ENCODE results near the gene ZNF155. TPM values are rescaled to one million over a fixed set of nuclear protein-coding genes. Genes with fewer than 3 reads are reported as not detected.
A peak's percentile ranks its signal among the peaks of the same experiment; 100 is the strongest.

The ZNF155 gene
- total and polyA plus RNA-seq, 2 donors (not counting 3 experiments of a cell fraction or from before 2014, with no cell fraction given): 2.0 to 5.9 TPM

DNA sequence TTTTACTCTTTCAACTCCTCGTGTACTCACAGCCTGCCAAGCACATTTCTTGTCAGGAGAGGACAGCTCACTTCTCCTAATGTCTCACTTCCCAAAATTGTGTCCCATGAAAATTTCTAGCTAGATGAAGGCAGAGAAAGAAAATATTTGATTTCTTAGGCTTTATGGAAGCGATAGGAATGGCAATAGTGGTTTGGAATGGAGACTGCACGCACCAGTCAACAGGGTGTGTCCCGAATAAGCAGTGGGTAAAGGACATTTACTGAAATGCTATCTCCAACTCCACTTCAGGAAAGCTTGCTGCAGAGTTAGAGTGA lies 40.9 kb downstream of the ZNF155 start:
- H3K9ac ChIP-seq (replicated peaks; ENCODE audit: extremely low read depth, insufficient read depth, low read length): no peak overlapping the region
- CTCF ChIA-PET: no interaction called here
- intact Hi-C loops (cut with micrococcal nuclease): loop anchor here (1.0 to 2.0 kb wide), 4 partner anchors 23 to 88 kb away; partner anchors contain the start of genes ZNF221, ZNF225 and ZNF230

DNA sequence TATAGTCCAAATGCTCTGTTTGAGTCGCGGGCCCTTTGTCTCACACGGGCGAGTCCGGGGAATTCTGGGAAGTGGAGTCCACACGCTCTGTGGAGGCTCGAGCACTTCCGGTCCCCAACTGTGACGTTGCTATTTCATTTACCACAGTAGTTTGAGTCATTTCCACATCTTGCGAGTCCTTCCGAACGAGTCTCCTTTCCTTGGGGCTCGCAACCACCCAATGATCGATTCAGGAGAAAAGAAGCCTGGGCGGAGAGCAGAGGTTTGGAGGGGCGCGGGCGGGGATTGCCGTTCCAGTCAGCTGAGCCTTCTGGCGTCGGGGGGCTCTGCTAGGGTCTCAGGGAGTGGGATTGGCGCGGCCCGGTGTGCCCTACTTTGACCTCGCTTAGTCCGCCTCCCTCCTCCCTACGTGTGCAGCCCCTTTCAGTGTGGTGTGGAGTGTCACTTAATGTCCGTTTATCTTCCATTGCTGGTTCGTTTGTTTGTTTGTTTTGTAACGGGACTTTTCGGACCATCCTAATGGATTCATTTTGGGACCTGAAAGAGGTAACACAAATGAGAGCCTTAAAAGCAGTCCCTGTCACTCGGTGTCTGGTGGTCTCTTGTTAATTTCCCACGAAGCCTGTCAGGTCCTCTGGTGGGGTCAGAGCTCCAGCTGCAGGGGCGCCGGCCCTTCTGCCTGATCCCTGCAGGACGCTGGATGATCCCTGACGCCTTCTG lies 41.4 kb downstream of the ZNF155 start, which contains the start of gene ZNF222:
TSS of gene ZNF222 (plus strand) at position 163 of the 720 bp plus-strand sequence. CDS start at position 221, 58 bp downstream.
- no peaks in the 10 kb centered on the region for H4K20me1 ChIP-seq (replicated peaks; ENCODE audit: control insufficient read depth, extremely low read depth, insufficient read depth, low read length)
- dilution Hi-C loops (cut with MboI; ENCODE audit: extremely low pct_ligation_motif_present, low sequenced_read_pairs) (no loop called here), intact Hi-C loops (cut with micrococcal nuclease) (loop anchor here (1.0 to 2.0 kb wide), 4 partner anchors 23 to 88 kb away; partner anchors contain the start of genes ZNF221, ZNF225 and ZNF230)
- BruUV-seq (replicated peaks): TSS peak; percentile 70
- H3K4me1 ChIP-seq (ENCODE audit: control insufficient read depth, extremely low read depth, insufficient read depth, low read length): no peaks in the 10 kb centered on the region
- H3K36me3 ChIP-seq (ENCODE audit: control insufficient read depth in 2 of 2, extremely low read depth in 1 of 2, insufficient read depth in 2 of 2, low read length in 2 of 2): peaks cover 6 to 11% of the 10 kb centered on the region in 2 experiments
- ChIA-PET POLR2A (interaction anchor here (0.6 kb wide), 1 partner anchor 143 kb away, joined by 12 read pairs; no protein-coding TSS in a partner anchor), CTCF (no interaction called here)
- H3K9ac ChIP-seq (replicated peaks; ENCODE audit: extremely low read depth, insufficient read depth, low read length): peak within 1 kb of the TSS; percentile 81
- DNase-seq (ENCODE audit: low read depth, low spot score) (peak; percentile 88), FAIRE-seq (peak; percentile 85)
- H3K4me3 ChIP-seq (replicated peaks in 1 of 3; ENCODE audit: insufficient read depth in 1 of 3, low read depth in 1 of 3, low read length in 3 of 3): peak within 1 kb of the TSS; percentile 76 to 91 (median 88)
- peaks cover 2 to 3% of the 10 kb centered on the region in 2 experiments for H3K27me3 ChIP-seq (ENCODE audit: control insufficient read depth in 2 of 2, insufficient read depth in 2 of 2, low read length in 2 of 2)
- H3K27ac ChIP-seq (ENCODE audit: insufficient read depth, low read depth, low read length): peak within 1 kb of the TSS; percentile 70
- H3K79me2 ChIP-seq (ENCODE audit: control insufficient read depth, insufficient read depth, low read length): no peaks in the 10 kb centered on the region
- no peaks in the 10 kb centered on the region for H3K9me3 ChIP-seq (replicated peaks; ENCODE audit: control insufficient read depth, insufficient read depth, low read length)
- no peaks in the 10 kb centered on the region for H3K9me1 ChIP-seq (replicated peaks; ENCODE audit: control insufficient read depth, extremely low read depth, insufficient read depth, low read length)
- peak within 1 kb of the TSS; percentile 93 for H3K4me2 ChIP-seq (ENCODE audit: insufficient read depth, low read length)
- H2AFZ ChIP-seq (ENCODE audit: low read depth, low read length): peak within 1 kb of the TSS; percentile 99
- peak; percentile 43 for TF ChIP-seq FOS (IDR thresholded peaks at IDR 0.05; ENCODE audit: borderline replicate concordance, insufficient read depth, low read length)
- TF ChIP-seq EZH2 (IDR thresholded peaks at IDR 0.05; ENCODE audit: borderline replicate concordance, low read depth, low read length, severe bottlenecking): no peak
- TF ChIP-seq POLR2A (IDR thresholded peaks at IDR 0.05; ENCODE audit: low read depth, low read length): peak; percentile 61

More for the DNA sequence above, 40.9 kb downstream of the ZNF155 start:
- Histone ChIP-seq H3K27ac (ENCODE audit: insufficient read depth, low read depth, low read length) (no peak overlapping the region), H3K4me1 (ENCODE audit: control insufficient read depth, extremely low read depth, insufficient read depth, low read length) (no peaks in the 10 kb centered on the region), H3K27me3 (ENCODE audit: control insufficient read depth in 2 of 2, insufficient read depth in 2 of 2, low read length in 2 of 2) (peaks cover 2 to 3% of the 10 kb centered on the region in 2 experiments), H3K4me2 (ENCODE audit: insufficient read depth, low read length) (peak overlapping the region; percentile 93), H2AFZ (ENCODE audit: low read depth, low read length) (peak overlapping the region; percentile 99), H3K4me3 (replicated peaks in 1 of 3; ENCODE audit: insufficient read depth in 1 of 3, low read depth in 1 of 3, low read length in 3 of 3) (peak overlapping the region; percentile 76 to 91 (median 88)), H4K20me1 (replicated peaks; ENCODE audit: control insufficient read depth, extremely low read depth, insufficient read depth, low read length) (no peaks in the 10 kb centered on the region), H3K36me3 (ENCODE audit: control insufficient read depth in 2 of 2, extremely low read depth in 1 of 2, insufficient read depth in 2 of 2, low read length in 2 of 2) (peaks cover 6 to 11% of the 10 kb centered on the region in 2 experiments), H3K79me2 (ENCODE audit: control insufficient read depth, insufficient read depth, low read length) (no peaks in the 10 kb centered on the region), H3K9me1 (replicated peaks; ENCODE audit: control insufficient read depth, extremely low read depth, insufficient read depth, low read length) (no peaks in the 10 kb centered on the region), H3K9me3 (replicated peaks; ENCODE audit: control insufficient read depth, insufficient read depth, low read length) (no peaks in the 10 kb centered on the region)
- no peak for DNase-seq (ENCODE audit: low read depth, low spot score)
- dilution Hi-C loops (cut with MboI; ENCODE audit: extremely low pct_ligation_motif_present, low sequenced_read_pairs): no loop called here
- peak; percentile 18 for FAIRE-seq
- no peak for TF ChIP-seq MAX (IDR thresholded peaks at IDR 0.05; ENCODE audit: insufficient read depth, insufficient read length)
- BruUV-seq (replicated peaks): no TSS peak
- POLR2A ChIA-PET: no interaction called here

Data from endothelial cell of umbilical vein (primary cell).